ENCODE results near the gene PAX8.

DNA sequence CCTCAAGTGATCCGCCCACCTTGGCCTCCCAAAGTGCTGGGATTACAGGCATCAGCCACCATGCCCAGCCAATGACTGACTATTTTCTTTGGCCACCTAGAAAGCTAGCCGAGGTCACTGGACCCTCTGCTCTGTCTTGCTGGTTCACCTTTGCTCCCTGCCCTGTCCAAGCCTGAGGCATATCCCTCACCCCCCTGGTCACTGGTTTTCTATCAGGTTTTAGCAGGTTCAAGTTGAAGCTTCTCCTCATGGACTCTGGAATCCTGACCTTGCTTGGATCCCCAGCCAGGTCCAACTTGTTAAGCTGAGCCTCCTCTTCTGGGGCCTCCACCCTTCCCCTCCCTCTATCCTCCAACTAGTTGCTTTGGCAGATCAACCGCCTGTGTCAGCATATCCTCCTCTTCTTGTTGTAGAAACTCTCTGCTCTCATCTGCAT lies 33.4 kb downstream of the PAX8 start:
- TF ChIP-seq, protein P1, sequence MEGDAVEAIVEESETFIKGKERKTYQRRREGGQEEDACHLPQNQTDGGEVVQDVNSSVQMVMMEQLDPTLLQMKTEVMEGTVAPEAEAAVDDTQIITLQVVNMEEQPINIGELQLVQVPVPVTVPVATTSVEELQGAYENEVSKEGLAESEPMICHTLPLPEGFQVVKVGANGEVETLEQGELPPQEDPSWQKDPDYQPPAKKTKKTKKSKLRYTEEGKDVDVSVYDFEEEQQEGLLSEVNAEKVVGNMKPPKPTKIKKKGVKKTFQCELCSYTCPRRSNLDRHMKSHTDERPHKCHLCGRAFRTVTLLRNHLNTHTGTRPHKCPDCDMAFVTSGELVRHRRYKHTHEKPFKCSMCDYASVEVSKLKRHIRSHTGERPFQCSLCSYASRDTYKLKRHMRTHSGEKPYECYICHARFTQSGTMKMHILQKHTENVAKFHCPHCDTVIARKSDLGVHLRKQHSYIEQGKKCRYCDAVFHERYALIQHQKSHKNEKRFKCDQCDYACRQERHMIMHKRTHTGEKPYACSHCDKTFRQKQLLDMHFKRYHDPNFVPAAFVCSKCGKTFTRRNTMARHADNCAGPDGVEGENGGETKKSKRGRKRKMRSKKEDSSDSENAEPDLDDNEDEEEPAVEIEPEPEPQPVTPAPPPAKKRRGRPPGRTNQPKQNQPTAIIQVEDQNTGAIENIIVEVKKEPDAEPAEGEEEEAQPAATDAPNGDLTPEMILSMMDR (IDR thresholded peaks at IDR 0.05) = no peak
- no peak for TF ChIP-seq ZFX (IDR thresholded peaks at IDR 0.05; ENCODE audit: borderline replicate concordance)

All from 22Rv1 (cell line).